SK-N-DZ (cell line): Measurements from ENCODE around the gene HMGN4.

Source experiments
- DNase-seq: peaks from one replicate; pipeline ENCODE4 v3.0.0-alpha.2; 2015; ENCODE audit warnings: low spot score
- small RNA-seq, 2 experiments: library from RNA; depleted of rRNA; stranded (forward); fragments of <200 nt; gene quantifications; one replicate each; pipeline ENCODE3, GENCODE V24; 2014

HMGN4 gene

GRCh38 chr6:26577720-26578072, 39.5 kb downstream of the HMGN4 start:
- no peak for DNase-seq

DNA sequence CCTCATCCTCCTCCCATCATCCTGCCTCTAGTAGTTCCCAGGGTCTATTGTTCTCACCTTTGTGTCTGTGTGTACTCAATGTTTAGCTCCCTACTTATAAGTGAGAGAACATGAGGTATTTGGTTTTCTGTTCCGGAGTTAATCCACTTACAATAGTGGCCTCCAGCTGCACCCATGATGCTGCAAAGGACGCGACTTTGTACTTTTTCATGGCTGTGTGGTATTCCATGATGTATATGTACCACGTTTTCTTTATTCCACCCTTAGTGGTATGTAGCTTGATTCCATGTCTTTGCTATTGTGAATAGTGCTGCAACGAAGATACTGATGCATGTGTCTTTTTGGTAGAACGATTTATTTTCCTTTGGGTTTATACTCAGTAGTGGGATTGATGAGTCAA, 40.1 kb downstream of the HMGN4 start:
- no peak for DNase-seq

DNA sequence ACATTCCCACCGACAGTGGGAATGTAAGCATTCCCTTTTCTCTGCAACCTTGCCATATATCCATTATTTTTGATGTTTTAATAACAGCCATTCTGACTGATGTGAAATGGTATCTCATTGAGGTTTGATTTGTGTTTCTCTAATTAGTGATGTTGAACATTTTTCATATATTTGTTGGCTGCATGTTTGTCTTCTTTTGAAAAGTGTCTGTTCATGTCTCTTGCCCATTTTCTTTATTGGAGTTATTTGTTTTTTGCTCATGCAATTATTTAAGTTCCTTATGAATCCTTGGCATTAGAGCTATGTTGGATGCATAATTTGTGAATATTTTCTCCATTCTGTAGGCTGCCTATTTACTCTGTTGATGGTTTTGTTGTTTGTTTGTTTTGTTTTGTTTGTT, 40.6 kb downstream of the HMGN4 start:
- DNase-seq: no peak

- no peak for DNase-seq
Observed at GRCh38 chr6:26581164-26581915, 43.2 kb downstream of the HMGN4 start.

DNA sequence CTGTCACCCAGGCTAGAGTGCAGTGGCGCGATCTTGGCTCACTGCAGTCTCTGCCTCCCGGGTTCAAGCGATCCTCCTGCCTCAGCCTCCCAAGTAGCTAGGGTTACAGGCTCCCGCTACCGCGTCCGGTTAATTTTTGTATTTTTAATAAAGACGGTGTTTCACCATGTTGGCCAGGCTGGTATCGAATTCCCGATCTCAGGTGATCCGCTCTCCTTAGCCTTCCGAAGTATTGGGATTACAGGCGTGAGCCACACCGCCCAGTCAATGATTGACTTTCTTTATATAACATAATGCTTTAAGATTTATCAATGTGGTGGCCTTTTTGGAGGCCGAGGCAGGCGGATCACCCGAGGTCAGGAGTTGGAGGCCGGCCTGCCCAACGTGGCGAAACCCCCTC, 50.8 kb downstream of the HMGN4 start:
- DNase-seq: no peak

- no peak for DNase-seq
Observed at GRCh38 chr6:26592649-26593048, 54.5 kb downstream of the HMGN4 start.

DNA sequence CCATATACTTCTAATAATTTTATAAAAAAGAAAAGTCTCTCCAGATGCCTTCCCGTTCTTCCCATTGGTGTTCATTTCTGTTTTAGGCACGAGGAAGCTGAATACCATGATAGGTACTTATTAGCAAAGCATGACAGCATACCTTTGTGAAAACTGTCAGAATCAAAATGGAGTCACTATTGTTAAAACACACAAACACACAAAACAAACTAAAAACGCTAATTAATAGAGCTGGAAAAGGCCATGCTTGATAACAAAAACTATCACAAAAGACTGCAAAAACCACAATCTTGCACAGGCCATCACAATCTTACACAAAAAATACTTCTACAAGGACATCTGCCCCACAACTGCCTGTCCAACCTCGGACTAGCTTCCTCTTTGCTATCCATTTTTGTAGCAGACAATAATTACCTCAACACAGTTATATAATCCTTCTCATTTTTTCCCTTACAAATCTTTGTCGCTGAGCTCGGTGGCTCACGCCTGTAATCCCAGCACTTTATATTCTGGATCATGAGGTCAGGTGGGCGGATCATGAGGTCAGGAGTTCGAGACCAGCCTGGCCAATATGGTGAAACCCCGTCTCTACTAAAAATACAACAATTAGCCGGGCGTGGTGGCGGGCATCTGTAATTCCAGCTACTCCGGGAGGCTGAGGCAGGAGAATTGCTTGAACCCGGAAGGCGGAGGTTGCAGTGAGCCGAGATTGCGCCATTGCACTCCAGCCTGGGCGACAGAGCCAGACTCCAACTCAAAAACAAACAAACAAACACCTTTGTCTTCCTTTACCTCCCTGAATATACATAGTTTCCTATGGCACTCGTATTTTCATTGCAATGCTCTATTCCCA, 55.3 kb downstream of the HMGN4 start:
- no peak for DNase-seq

DNA sequence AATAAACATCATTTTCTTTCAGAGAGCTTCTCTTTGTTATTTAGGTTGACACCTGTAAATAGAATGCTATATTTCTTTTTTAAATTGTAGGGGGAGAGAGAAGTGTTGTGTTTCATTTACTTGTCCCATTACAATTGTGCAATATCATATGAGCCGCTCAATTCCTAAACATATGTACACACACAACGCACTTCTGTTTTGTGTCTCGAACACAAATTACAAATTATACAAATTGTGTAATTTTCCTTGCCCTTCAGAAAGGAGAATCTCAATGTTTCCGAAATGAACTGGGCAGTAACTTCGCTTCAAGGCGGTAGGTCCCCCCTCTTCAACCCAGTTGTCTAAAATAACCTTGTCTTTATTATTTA, 55.9 kb downstream of the HMGN4 start:
- DNase-seq: no peak

- DNase-seq: peak; percentile 48
Observed at GRCh38 chr6:26594730-26595632, 56.8 kb downstream of the HMGN4 start.

GRCh38 chr6:26595669-26596269, 57.6 kb downstream of the HMGN4 start:
- peak; percentile 93 for DNase-seq

Small RNAs within 50 kb of the gene (small RNA-seq; reads per million reads assigned to genes)
- 0 reads per million in 2 experiments for gene RNU6-502P
